AG09309 (cell line): ENCODE results near the gene GPC2.
"Not testable (repeated sequence)": the region's sequence is repeated elsewhere in the genome, so short reads cannot be mapped to it uniquely, and the experiment has no call there.

Source experiments
- DNase-seq: peaks from one replicate; pipeline ENCODE4 v3.0.0-alpha.2; 2010; ENCODE audit warnings: low read depth
- H3K4me3 ChIP-seq: 2 replicates; pipeline ENCODE4 v1.5.1; 2011; ENCODE audit warnings: mild to moderate bottlenecking, low read depth, low read length, moderate library complexity; ENCODE audit not compliant: control insufficient read depth
- CTCF ChIP-seq: IDR thresholded peaks from 2 replicates; pipeline ENCODE4 v1.5.1; 2011; ENCODE audit warnings: mild to moderate bottlenecking, low read depth, low read length, inconsistent platforms; ENCODE audit not compliant: insufficient read depth, control insufficient read depth; ENCODE audit errors: missing control alignments

Gene GPC2

DNA sequence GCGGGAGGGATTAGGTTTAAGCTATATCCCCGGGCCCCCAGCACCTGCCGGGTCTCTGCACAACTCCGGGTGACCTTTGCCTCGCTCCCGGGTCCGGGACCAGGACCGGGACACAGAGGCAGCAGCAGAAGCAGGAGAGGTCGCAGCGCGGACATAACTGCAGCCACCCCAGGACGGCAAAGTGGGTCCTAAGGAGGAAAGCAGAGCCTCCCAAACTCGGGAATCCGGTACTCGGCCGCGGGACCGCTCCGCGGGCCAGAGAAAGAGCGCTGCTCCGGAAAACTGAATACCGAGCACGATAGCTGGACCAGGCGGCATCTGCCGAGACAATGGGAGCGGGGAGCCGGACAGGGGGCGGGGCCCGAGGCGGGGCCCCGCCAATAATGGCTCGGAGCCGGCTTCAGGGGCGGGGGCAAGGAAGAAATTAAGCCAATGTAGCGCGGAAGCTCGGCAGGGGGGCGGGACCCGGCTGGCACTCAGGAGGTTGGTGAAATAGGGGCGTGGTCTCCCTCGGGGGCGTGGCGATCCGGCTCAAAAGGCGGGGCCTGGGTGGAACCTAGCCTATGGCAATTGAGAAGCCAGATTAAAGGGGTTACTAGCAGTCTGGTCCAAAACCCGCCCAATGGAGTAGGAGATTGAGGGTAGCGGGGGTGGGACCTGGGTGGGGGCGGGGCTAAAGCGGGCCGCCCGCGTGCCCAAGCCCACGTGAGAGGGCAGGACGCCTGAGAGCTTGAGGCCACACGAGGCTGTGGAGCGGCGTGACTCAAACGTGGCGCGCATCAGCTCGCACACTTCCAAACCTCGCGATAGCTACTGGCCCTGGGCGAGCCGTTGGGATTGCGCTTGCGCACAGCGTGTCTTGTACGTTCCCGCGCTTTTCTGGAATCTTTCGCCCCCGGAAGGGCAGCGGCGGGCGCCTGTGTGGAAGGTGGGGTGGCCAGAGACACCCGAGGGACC lies at the start of gene GPC2, which contains the start of gene STAG3:
Gene GPC2, minus strand, starts transcription at position 337 of the 957 bp plus-strand sequence. Its CDS starts 182 bp downstream, at position 155.
Gene STAG3, plus strand, starts transcription at position 874 of the 957 bp plus-strand sequence. CDS start 2,639 bp downstream, outside the sequence.
- peak within 1 kb of the TSS; percentile 78 for H3K4me3 ChIP-seq
- no peak for TF ChIP-seq CTCF
- DNase-seq = peak; percentile 76

DNA sequence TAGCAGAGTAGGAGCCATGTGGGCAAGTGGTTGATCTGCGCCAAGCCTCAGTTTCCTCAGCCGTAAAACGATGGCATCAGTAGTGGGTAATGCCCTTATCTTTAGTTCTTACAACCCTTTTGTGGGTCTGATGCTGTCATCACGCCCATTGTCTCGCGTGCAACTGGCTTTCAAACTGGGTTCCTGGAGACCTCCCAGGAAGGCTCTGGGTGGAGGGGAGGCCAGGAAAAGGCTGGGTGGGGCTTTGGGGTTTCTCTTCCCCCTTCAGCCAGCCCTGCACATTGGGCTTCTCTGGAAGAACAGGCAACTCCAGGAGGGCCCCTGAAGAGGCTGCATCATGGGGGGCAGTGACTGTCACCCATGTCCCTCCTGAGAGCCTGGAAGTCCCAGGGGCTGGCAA lies 47.7 kb upstream of the GPC2 start:
- H3K4me3 ChIP-seq, DNase-seq: not testable (repeated sequence)

DNA sequence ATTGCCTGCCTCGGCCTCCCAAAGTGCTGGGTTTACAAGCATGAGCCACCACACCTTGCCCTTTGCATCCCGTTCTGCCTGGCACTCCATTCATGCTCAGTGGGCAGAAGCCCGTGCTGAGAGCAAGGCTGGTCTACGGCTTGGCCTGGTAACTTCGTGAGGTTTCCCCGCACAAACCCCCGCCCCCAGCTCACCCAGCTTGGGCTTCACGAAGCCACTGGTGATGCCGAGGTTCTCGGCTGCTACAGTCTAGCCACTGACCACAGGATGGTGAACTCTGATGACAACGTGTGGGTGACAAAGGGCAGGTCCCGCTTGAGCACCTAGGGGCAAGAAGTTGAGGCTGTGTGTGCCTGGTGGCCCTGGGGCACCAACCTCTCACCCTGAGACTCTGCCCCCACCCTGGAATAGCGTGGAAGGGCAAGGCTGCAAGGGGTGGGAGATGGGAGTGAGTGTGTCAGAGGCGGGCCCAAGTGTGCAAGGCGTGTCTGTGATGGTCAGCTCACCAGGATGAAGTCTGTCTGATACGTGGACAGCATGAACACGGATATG lies 46.3 kb upstream of the GPC2 start:
- not testable (repeated sequence) for DNase-seq, H3K4me3 ChIP-seq

GRCh38 chr7:100222445-100223132 lies 45.4 kb upstream of the GPC2 start:
- DNase-seq = no peak
- no peak overlapping the region for H3K4me3 ChIP-seq
- no peak for TF ChIP-seq CTCF

- DNase-seq = no peak
- H3K4me3 ChIP-seq = no peak overlapping the region
Measured at GRCh38 chr7:100221767-100222444, 44.7 kb upstream of the GPC2 start.

GRCh38 chr7:100221231-100221718 lies 44.1 kb upstream of the GPC2 start:
- no peak overlapping the region for H3K4me3 ChIP-seq
- no peak for TF ChIP-seq CTCF
- no peak for DNase-seq

More at GRCh38 chr7:100221767-100222444, 44.7 kb upstream of the GPC2 start:
- TF ChIP-seq CTCF = no peak

- no peak for DNase-seq
- no peak for TF ChIP-seq CTCF
- no peak overlapping the region for H3K4me3 ChIP-seq
Measured at GRCh38 chr7:100220586-100221230, 43.5 kb upstream of the GPC2 start.

DNA sequence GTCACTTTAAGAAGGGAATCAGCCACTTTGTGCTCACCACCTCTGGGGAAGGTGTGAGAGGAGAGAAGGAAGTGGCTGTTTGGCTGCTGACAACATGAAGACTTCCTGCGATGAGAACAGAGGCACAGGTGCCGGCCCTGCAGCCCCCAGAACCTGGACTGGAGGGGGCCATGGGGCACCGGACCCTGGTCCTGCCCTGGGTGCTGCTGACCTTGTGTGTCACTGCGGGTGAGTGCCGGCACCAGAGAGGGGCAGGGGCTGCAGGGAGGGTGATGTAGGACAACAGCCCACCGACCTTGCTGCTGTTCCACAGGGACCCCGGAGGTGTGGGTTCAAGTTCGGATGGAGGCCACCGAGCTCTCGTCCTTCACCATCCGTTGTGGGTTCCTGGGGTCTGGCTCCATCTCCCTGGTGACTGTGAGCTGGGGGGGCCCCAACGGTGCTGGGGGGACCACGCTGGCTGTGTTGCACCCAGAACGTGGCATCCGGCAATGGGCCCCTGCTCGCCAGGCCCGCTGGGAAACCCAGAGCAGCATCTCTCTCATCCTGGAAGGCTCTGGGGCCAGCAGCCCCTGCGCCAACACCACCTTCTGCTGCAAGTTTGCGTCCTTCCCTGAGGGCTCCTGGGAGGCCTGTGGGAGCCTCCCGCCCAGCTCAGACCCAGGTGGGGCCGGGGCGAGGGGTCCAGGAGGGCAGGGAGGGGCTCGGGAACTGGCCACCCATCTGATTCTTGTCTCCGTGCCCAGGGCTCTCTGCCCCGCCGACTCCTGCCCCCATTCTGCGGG lies 42.8 kb upstream of the GPC2 start, which contains the start of gene PVRIG:
Gene PVRIG, plus strand, starts transcription at position 149 of the 785 bp plus-strand sequence. Its CDS starts 22 bp downstream, at position 171.
- H3K4me3 ChIP-seq, DNase-seq: not testable (repeated sequence)
